CD4-positive, alpha-beta T cell treated with Interleukin-15 for 4 hours (primary cell): ENCODE results near the gene NTSR1.
A peak's percentile ranks its signal among the peaks of the same experiment; 100 is the strongest.

Source experiments
- DNase-seq: peaks from one replicate; pipeline ENCODE4 v3.0.0-alpha.2; 2020; ENCODE audit warnings: low spot score

NTSR1 gene

GRCh38 chr20:62802026-62802712, 93.5 kb downstream of the NTSR1 start:
- DNase-seq = no peak

GRCh38 chr20:62804021-62804626, 95.5 kb downstream of the NTSR1 start:
- no peak for DNase-seq

DNA sequence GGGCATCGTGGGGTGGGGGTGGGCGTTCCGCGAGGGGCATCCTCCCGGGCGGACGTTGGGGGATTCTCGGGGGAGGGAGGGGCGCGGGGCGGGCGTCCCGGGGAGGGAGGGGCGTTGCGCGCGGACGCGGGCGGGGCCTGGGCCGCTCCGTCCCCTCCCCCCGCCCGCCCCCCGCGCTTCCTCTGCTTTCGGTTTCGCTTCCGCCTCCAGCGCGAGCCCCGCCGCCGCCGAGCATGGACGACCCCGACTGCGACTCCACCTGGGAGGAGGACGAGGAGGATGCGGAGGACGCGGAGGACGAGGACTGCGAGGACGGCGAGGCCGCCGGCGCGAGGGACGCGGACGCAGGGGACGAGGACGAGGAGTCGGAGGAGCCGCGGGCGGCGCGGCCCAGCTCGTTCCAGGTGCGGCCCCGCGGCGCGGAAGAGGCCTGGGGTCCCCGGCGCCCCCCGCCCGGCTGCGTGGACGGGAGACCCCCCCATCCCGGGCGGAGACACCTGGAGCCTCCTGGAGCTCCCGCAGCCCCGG, 96.1 kb downstream of the NTSR1 start, which contains the start of gene OGFR:
OGFR (plus strand) TSS at position 209 of the 528 bp plus-strand sequence; CDS start at position 234, 25 bp downstream.
- DNase-seq = peak; percentile 68

DNA sequence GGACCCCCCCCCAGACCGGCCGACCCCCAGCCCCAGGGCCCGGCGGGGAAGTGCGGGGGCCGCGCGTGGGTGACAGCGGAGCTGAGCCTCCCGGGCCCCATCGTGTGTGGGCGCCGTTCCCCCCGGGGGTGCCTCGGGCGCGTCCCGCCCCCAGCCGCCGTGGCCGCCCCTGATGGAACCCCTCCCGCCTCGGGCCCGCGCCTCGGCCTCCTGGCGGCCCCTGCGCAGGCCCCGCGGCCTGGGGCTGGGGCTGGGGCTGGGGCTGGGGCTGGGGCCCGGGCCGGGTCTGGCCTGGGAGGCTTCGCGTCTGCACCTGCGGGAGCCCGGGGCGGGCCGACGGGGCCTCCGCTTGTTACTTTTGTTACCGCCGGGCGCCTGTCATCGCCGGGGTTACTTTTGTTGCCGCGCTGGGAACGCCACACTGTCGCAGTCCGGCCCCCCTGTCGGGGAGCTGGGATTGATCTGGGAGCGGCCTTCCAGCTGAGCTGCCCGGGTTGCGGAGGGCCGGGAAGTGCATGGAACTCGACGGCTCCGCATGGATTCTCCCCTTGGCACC, 96.6 kb downstream of the NTSR1 start:
- DNase-seq = no peak

- DNase-seq = no peak
These were observed 97.2 kb downstream of the NTSR1 start for GRCh38 chr20:62805711-62806382.

DNA sequence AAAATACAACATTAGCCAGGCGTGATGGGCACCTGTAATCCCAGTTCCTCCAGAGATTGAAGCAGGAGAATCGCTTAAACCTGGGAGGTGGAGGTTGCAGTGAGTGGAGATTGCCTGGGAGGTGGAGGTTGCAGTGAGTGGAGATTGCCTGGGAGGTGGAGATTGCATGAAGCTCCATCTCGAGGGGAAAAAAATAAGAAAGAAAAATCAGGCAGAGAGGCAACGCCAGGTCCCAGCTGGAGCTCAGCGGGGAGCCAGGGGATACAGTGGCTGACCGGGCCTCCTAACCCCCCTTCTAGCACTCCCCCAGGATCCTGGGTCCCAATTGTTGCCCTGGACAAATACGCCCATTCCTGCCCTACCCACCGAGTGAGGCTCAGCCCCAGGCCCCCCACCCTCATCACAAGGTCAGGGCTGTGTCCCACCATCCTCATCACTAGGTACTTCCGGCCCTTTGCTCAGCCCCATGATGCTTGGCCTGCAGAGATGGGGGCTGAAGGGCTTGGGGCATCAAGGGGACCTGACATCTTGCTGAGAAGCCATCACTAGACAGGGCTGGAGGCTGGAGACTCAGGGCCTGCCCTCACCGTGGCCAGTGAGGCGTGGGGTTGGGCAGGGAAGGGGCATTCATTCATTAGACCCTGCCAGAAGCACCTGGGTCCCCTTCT, 97.9 kb downstream of the NTSR1 start:
- DNase-seq = no peak

DNA sequence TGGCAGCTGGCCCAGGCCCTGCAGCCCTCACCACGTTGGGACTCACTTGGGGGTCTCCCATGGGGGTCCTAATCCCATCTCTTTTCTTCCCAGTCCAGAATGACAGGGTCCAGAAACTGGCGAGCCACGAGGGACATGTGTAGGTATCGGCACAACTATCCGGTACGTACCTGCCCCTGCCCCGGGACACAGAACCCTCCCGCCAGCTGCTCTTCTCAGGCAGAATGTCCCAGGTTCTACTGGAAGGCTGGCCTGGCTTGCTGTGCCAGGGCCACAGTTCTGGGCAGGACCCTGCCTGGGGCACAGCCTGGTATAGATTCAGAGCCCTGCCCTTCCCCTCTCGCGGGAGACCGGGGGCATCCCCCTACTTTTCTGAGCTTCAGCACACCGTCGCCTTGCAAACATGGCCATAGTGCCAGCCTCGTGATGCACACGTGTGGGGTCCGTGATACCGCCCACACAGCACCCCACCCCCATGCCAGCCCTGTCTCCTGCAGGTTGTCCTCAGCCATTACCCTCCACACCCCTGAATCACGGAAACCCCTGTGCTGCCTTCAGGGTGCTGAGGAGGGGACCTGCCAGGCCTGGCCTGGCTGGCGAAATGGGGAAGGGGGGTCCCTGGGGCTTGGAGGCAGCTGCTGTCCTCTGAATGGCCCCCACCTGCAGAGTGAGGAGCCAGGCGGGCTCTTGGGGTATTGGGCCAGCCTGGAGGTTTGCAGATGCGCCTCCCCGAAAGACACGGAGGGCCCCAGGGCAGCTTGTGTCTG, 99.0 kb downstream of the NTSR1 start:
- DNase-seq = no peak

DNA sequence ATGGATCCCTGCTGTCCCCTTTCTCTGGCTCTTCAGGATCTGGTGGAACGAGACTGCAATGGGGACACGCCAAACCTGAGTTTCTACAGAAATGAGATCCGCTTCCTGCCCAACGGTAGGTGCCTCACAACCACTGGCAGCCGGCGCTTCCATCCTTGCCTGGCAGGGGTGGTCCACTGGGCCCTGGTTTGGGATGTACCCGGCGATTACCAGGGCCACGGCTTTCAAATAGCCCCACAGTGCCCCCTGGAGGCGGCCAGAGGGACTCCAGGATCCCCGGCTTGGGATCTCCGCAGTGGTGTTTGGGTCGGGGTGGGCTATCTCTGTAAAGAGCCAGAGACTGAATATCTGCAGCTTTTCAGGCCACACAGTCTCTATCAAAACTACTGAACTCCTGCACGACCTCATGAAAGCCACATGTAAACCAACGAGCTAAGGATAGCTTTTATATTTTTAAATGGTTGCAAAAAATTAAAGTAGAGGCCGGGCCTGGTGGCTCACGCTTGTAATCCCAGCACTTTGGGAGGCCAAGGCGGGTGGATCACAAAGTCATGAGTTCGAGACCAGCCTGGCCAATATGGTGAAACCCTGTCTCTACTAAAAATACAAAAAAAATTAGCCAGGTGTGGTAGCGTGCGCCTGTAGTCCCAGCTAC, 99.7 kb downstream of the NTSR1 start:
- peak; percentile 73 for DNase-seq

DNA sequence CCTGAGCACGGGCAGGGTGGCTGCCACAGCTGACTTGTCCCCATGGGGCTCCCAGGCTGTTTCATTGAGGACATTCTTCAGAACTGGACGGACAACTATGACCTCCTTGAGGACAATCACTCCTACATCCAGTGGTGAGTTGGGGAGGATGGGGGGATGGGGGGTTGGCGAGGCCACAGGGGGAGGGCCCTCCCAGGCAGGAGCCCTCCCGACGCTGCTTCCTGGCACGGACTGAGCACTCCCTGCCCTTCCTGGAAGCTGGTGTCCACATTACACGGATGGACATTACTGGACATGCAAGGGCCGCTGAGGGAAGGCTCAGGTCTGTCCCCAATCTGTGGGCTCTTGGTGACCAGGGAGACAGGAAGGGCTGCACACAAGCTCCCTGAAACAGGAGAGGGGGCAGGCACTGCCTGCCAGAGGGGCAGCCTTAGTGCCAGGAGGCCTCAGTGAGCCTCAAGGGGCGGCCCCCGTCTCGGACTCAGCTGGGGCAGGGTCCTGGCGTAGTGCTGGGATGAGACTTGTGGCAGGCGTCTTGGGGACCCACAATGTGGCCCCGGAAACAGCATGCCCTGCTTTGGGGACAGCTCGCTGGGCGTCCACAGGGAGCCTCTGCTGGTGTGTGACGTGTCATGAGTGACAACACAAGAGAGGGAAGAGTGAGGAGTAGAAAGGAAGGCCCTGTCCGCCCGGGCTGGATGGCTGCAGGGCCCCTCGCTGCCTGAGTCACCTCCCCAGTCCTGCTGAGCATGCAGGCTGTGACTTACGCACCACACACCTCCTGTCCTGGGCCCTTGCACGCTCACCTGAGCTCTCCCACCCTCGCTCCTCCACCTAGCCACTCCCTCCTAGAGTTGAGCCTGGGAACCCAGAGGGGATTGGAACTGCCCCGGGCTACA, 101.1 kb downstream of the NTSR1 start:
- no peak for DNase-seq

GRCh38 chr20:62811320-62811719, 102.7 kb downstream of the NTSR1 start:
- DNase-seq = no peak

DNA sequence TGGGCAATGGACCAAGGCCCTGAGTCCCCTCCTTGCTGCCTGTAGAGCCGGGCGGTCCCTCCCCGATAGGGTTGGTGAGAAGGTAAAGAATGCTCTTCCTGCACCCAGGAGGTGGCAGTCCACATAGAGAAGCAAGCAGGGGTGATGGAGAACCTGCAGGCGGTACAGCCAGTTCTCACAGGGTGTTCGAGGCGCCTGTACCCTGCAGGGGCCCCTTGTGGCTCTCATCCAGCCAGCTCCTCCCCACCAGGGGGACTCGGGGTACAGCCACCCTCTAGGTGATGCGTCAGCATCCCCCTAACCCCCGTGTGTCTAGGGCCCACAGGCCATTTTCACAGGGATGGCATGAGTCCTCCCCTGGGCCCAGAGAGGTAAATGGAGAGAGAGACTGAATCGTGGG, 103.1 kb downstream of the NTSR1 start:
- DNase-seq = no peak
